Measurements from ENCODE around the gene OR6V1.

OR6V1 gene

GRCh38 chr7:143012001-143012400 is 40.1 kb upstream of the OR6V1 start:
- no peak for TF ChIP-seq CTCF (IDR thresholded peaks at IDR 0.05)
- H3K4me1 ChIP-seq (ENCODE audit: control insufficient read depth in 1 of 2, insufficient read depth in 1 of 2, low read depth in 1 of 2, low read length in 1 of 2): no peaks in the 10 kb centered on the region
- no peaks in the 10 kb centered on the region for H3K36me3 ChIP-seq
- no peak overlapping the region for H3K4me3 ChIP-seq (ENCODE audit: low read depth in 1 of 2, low read length in 1 of 2)
- H3K27me3 ChIP-seq: peaks cover 6% of the 10 kb centered on the region
- H3K27ac ChIP-seq: no peak overlapping the region
- H3K9me3 ChIP-seq: no peaks in the 10 kb centered on the region

GRCh38 chr7:143012409-143012808 is 39.7 kb upstream of the OR6V1 start:
- no peaks in the 10 kb centered on the region for H3K9me3 ChIP-seq
- no peaks in the 10 kb centered on the region for H3K36me3 ChIP-seq
- H3K27ac ChIP-seq: no peak overlapping the region
- no peak overlapping the region for H3K4me3 ChIP-seq (ENCODE audit: low read depth in 1 of 2, low read length in 1 of 2)
- no peaks in the 10 kb centered on the region for H3K4me1 ChIP-seq (ENCODE audit: control insufficient read depth in 1 of 2, insufficient read depth in 1 of 2, low read depth in 1 of 2, low read length in 1 of 2)
- peaks cover 6% of the 10 kb centered on the region for H3K27me3 ChIP-seq
- no peak for TF ChIP-seq CTCF (IDR thresholded peaks at IDR 0.05)

- H3K36me3 ChIP-seq: no peaks in the 10 kb centered on the region
- no peaks in the 10 kb centered on the region for H3K4me1 ChIP-seq (ENCODE audit: control insufficient read depth in 1 of 2, insufficient read depth in 1 of 2, low read depth in 1 of 2, low read length in 1 of 2)
- no peaks in the 10 kb centered on the region for H3K9me3 ChIP-seq
- H3K4me3 ChIP-seq (ENCODE audit: low read depth in 1 of 2, low read length in 1 of 2): no peak overlapping the region
- no peak overlapping the region for H3K27ac ChIP-seq
- no peak for TF ChIP-seq CTCF (IDR thresholded peaks at IDR 0.05)
- peaks cover 6% of the 10 kb centered on the region for H3K27me3 ChIP-seq
Observed at GRCh38 chr7:143013473-143013872, 38.7 kb upstream of the OR6V1 start.

GRCh38 chr7:143013893-143014292 is 38.2 kb upstream of the OR6V1 start:
- no peak overlapping the region for H3K4me3 ChIP-seq (ENCODE audit: low read depth in 1 of 2, low read length in 1 of 2)
- no peak for TF ChIP-seq CTCF (IDR thresholded peaks at IDR 0.05)
- no peak overlapping the region for H3K27ac ChIP-seq
- no peaks in the 10 kb centered on the region for H3K4me1 ChIP-seq (ENCODE audit: control insufficient read depth in 1 of 2, insufficient read depth in 1 of 2, low read depth in 1 of 2, low read length in 1 of 2)
- peaks cover 6% of the 10 kb centered on the region for H3K27me3 ChIP-seq
- no peaks in the 10 kb centered on the region for H3K36me3 ChIP-seq
- H3K9me3 ChIP-seq: no peaks in the 10 kb centered on the region

- Histone ChIP-seq H3K9me3 (no peaks in the 10 kb centered on the region), H3K36me3 (no peaks in the 10 kb centered on the region), H3K27ac (no peak overlapping the region), H3K4me1 (ENCODE audit: control insufficient read depth in 1 of 2, insufficient read depth in 1 of 2, low read depth in 1 of 2, low read length in 1 of 2) (no peaks in the 10 kb centered on the region), H3K27me3 (peaks cover 6% of the 10 kb centered on the region), H3K4me3 (ENCODE audit: low read depth in 1 of 2, low read length in 1 of 2) (no peak overlapping the region)
- TF ChIP-seq CTCF (IDR thresholded peaks at IDR 0.05): no peak
Observed at GRCh38 chr7:143015084-143015483, 37.1 kb upstream of the OR6V1 start.

GRCh38 chr7:143015926-143016490 is 36.1 kb upstream of the OR6V1 start:
- no peaks in the 10 kb centered on the region for H3K36me3 ChIP-seq
- no peak for TF ChIP-seq CTCF (IDR thresholded peaks at IDR 0.05)
- no peaks in the 10 kb centered on the region for H3K9me3 ChIP-seq
- H3K4me3 ChIP-seq (ENCODE audit: low read depth in 1 of 2, low read length in 1 of 2): no peak overlapping the region
- no peak overlapping the region for H3K27ac ChIP-seq
- no peaks in the 10 kb centered on the region for H3K4me1 ChIP-seq (ENCODE audit: control insufficient read depth in 1 of 2, insufficient read depth in 1 of 2, low read depth in 1 of 2, low read length in 1 of 2)
- H3K27me3 ChIP-seq: peaks cover 6% of the 10 kb centered on the region
